Stimulated activated CD4-positive, alpha-beta T cell treated with anti-CD3 and anti-CD28 coated beads, Interleukin-2, amount 100 ng/mL, for 24 hours (primary cell): ENCODE measurements around the gene NAT10.

Experiments
- DNase-seq, 2 donors: peaks; one replicate each; pipeline ENCODE4 v3.0.0-alpha.2; 2020

Gene NAT10

DNA sequence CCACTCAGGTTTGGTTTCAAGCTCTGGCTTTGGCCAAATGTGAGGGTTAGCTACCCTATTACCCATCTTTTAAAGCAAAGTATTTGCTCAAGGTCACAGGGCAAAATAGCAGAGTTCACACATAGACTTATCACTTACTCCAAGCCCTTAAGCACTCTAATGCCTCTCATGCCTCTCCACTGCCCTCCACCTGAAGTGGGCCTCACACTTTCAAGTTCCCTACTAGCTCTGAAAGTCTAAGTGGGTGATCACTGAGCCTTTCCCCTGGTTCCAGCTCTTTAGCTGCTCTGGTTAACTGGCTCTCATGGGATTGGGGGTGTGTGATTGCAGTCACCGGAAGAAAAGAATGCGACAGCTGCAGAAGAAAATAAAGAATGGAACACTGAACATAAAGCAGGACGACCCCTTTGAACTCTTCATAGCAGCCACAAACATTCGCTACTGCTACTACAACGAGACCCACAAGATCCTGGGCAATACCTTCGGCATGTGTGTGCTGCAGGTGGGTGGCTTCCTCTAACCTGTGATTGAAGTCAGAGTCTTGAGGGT, 6.4 kb downstream of the NAT10 start:
- DNase-seq, result no peak

- DNase-seq, result no peak
Measured at GRCh38 chr11:34114014-34114413, 8.6 kb downstream of the NAT10 start.

DNA sequence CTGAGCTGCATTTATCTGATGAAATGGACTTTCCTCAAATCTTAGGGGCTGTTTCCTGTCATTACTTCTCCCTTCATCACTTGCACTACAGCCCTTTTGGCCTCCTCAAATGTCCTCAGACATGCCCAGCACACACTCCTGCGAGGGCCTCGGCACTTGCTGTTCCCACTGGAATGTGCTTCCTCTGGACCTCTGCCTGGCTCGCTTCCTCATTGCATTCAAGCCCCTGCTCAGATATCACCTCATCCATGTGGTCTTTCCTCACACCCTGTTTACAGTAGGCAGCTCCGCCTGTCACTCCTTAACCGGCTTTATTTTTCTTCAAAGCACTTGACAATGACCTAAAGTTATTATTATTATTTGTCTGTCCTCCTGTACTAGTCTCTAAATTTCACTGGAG, 9.0 kb downstream of the NAT10 start:
- DNase-seq, result no peak

GRCh38 chr11:34120651-34121050, 15.2 kb downstream of the NAT10 start:
- no peak for DNase-seq

- no peak for DNase-seq
Measured at GRCh38 chr11:34124885-34125668, 19.6 kb downstream of the NAT10 start.

DNA sequence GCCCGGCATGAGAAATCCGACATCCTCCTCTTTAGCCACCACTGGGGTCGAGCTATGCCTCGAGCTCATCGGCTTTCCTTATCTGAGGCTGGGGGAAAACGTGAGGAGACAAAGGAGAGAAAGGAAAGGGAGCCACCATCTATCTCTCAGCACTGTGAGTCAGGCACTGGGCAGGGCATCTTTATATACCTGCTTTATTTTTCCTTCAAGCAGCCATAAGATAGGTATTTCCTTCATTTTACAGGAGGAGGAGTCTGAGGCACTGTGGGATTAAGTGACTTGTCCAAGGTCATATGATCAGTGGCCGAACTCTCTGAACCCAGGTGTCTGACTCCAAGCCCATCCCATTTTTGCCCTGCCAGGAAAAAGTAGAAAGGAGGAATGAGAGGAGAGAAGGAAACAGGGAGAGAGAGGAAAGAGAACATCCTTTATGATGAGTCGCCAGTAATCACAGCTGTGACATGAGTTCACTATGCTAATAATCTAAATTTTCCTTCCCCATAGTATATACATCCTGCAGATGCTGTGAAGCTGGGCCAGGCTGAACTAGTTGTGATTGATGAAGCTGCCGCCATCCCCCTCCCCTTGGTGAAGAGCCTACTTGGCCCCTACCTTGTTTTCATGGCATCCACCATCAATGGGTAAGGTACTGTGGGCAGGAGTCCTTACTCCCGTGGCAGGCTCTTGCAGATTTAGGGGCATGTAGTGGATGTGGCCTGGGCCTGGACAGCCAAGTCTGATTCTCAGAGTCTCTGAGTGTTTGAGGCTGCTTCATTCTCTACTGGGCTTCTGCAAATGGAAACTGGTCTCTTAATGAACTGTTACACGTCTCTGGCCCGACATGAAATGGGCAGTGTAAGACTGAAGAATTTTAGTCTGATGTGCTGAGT, 21.8 kb downstream of the NAT10 start:
- DNase-seq, result no peak

- DNase-seq, result no peak
Measured at GRCh38 chr11:34128824-34129223, 23.4 kb downstream of the NAT10 start.

GRCh38 chr11:34132261-34132965, 27.0 kb downstream of the NAT10 start:
- DNase-seq, result no peak

DNA sequence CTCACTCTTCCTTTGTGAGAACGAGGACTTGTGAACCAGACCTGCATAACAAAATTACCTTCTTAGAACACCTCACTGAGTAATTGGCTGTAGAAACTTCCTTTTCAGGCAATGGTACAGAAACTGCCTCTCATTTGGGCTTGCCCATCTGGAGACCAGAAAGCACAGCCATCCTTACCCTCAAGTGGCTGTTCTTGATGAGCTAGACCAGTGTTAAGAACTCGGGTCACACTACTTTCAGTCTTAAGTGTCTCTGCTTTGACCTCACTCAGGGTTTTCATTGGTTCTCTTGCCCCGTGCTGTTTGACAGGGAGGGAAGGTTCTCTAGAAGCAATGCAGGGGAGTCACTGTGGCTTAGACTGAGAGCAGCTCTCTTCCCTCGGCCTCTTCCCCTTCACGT, 29.3 kb downstream of the NAT10 start:
- DNase-seq, result no peak

DNA sequence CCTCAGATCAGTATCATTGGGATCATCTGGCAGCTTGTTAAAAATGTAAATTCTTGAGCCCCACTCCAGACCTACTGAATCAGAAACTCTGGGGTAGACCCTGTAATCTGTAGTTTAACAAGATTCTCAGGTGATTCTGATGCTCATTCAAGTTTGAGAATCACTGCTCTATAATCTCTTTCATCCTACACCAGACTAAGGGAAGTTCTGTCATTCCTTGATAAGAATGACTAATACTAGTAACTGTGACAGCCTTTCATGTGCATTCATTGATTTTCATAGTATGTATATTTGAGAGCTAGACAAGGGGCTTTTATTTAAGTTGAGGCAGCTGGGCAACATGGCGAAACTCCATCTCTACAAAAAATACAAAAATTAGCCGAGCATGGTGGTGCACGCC, 30.0 kb downstream of the NAT10 start:
- DNase-seq, result no peak

DNA sequence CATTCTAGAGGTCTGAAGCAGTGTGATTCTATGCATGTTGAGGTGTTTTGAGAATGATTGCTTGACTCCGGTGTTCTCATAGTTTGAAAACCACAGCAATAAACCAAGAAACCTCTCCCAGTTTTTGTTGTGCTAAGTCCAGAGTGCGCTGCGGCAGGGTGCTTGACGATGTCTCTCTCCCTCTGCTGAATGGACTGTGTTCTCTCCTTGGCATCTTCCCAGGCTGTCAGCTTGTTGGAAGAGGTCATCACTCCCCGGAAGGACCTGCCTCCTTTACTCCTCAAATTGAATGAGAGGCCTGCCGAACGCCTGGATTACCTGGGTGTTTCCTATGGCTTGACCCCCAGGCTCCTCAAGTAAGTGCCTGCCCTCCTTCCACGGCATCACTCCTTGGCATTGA, 31.0 kb downstream of the NAT10 start:
- DNase-seq, result no peak

- DNase-seq, result no peak
Measured at GRCh38 chr11:34139346-34139745, 33.9 kb downstream of the NAT10 start.

DNA sequence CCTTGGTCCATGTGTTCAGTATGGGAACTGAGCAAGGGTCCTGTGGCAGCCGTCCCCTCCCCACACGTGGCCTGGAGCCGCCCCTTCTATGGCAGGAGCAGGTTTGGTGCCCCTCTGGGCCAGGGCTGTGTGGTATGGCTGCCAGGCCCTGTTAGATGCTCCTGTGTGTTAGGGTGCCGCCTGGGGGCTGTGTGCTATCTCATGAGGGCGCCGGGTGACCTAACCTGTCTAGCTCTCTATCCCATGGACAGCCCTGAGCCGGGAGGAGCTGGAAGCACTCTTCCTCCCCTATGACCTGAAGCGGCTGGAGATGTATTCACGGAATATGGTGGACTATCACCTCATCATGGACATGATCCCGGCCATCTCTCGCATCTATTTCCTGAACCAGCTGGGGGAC, 34.7 kb downstream of the NAT10 start:
- DNase-seq, result no peak

GRCh38 chr11:34143048-34143447, 37.6 kb downstream of the NAT10 start:
- no peak for DNase-seq

DNA sequence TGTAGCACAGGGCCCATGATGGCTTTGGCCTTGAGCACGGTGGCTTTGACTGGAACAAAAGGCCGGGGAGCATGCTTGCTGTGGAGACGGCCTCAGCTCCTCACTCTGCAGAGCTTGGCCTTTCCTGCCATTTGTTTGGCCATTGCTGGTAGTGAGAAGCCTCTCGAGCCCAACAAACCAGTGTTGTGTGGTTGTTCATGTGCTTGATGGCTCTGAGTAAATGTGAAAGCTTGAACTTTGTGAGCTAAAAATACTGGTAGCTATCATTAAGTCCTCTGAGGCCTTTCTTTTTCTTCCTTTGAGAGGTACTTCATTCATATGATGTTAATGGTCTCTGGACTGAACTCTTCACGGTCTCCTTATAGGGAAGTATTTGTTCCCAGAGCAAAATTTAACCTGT, 39.6 kb downstream of the NAT10 start:
- DNase-seq, result no peak

GRCh38 chr11:34145847-34146381, 40.5 kb downstream of the NAT10 start:
- no peak for DNase-seq

DNA sequence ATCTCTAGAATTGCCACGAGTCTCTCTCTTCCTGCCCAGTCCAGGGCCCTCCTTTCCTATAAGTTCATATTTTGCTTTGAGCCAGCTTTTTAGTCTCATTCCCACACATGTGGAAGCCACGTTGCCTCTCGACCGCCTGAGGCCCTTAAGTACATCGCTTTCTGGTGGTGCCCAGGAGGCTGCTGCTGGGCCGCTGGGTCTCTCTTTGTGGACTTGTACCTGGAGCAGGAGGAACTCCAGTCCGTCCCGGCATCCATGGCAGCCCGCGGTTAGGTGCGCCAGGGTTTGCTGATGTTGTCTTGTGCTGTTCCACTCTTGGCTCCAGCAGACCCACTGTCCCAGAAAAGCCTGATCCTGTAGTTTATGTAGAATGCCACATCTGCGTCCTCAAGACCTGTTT, 41.0 kb downstream of the NAT10 start:
- DNase-seq, result no peak

DNA sequence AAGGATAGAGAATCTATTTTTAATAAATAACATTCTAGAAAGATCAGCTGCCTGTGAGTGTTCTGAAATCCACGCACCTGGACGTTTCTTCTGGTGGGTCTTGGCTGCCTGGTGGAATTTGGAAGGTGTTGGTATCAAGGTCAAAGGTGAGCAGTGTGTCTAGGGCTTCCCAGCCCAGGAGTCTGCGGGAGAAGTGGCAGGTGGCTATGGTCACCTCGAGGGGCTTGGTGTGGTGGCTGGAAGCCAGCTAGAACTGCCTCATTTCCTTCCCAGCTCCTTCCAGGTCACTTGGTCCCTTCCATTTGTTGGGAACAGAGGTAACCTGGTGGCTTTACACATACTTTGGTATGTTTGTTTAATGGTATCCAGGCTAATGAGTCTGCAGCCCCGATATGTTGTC, 41.4 kb downstream of the NAT10 start:
- DNase-seq, result no peak

DNA sequence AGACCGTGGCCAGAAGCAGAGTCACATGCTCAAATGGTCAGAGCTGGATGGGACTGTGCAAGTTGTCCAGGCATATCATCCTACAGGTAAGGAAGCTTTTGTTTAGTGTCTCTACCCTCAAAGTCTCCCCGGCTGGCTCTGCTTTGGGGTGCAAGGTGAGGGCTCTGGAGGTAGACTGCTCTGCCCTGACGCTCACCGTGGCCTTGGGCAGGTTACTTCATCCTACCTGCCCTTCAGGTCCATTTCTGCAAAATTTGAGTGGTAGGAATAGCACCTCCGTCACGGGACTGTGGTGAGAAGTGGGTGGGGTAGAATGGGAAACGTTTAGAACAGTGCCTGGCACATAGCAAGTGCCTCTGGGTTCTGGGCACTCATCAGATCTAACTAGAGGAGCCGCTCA, 42.2 kb downstream of the NAT10 start:
- no peak for DNase-seq

DNA sequence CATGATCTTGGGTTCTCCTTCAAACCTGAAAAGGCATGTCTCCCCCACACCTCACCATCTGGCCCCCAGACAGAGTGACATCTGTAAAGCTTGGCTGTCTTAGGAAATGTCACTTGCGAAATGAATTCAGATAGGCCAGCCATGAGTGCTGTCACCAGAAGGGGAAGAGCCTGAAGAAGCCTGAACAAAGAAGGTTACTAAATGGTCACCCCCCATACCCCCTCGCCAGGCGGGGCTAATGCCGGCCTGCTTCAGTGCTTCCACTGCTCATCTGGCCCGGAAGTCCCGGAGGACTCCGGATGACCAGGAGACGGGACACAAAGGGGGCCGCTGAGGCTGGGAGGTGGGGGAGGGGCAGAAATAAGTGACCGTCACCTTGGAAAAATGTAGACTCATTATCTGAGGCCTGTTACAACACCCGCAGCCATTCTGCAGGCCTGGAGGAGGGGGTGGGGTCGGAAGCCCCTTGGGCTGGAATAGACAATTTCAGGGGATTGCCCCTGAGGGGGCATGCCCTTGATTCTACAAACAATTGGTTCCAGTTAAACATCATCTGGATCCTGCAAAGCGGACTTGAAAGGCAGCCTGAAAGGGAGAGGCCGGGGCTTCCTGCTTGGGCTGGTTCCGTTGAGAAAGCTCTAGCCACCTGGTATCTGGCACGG, 43.2 kb downstream of the NAT10 start:
- DNase-seq, result no peak

DNA sequence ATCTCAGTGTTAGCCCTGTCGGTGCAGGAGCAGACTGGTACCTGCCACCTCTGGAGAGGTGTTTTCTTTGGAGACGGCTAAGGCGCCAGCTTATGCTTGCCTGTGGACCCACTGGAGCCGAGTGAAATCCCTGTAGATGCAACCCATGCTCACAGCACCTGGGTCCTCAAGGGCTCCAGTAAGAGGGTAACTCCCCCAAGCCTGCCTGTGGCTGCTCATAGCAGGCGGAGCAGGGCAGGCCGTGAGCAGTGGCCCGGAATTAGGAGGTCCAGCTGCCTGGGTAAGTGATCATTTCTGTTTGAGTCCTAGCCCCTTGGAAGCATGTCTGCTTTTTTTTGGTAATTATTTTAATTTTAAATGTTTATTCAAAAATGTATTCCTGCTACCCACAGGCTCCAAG, 43.8 kb downstream of the NAT10 start:
- no peak for DNase-seq

DNA sequence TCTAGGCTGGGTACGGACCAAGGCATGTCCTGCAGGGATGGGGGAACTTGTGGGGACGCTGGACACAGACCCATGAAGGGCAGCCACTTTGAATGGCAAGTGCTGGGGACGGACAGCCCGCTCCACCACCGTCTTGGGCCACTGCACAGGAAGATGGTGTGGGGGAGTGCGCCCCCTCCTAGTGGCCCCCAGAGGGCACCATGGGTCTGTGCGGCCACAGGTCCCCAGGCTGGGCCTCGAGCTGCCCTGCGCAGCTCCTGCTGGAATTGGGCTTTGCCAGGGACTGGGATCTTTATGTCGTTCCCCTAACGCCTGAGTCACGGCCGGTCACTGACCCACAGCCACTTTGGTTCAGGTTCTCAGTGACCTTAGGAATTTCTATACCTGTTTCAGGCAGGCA, 44.4 kb downstream of the NAT10 start:
- no peak for DNase-seq
